ENCODE results near the gene FBXO28.

DNA sequence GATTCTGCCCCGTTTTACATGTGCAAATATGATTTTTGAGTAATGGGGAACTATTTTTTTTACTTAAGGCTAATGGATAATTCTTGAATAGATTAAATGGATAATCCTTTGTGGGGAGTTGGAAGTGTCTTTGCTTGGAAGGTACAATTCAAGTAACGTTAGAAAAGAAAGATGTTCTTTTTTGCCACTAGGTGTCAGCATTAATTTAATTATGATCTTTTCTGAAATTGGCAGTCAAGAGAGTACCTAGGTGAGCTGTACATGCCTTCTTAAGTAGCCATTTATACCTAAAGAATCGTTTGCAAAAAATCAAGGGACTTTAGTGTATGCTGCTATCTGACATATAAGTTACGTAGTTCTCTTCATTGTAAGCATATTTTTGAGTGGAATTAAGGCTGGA lies 2.2 kb downstream of the FBXO28 start:
- peak; percentile 67 for TF ChIP-seq CTCF (conservative IDR thresholded peaks at IDR 0.05; ENCODE audit: low read length)
- TF ChIP-seq EZH2phosphoT487 (IDR thresholded peaks at IDR 0.05; ENCODE audit: borderline replicate concordance) = no peak
